Caco-2 (cell line): ENCODE data around the gene MUC5AC. TPM values are rescaled to one million over a fixed set of nuclear protein-coding genes. Genes with fewer than 3 reads are reported as not detected.
"Not testable (repeated sequence)": the region's sequence is repeated elsewhere in the genome, so short reads cannot be mapped to it uniquely, and the experiment has no call there.

Experiments
- BruUV-seq: library from RNA; stranded (reverse); fragments of 400-500 nt; replicated peaks from 2 replicates; lab custom pipeline; 2021; lab: Mats Ljungman, UMichigan
- CTCF ChIA-PET: fragments of 300-600 bp; sonication (Branson Sonifier 250); formaldehyde crosslinking; loops from one replicate; lab custom pipeline; 2022; ENCODE audit warnings: antibody characterized with exemption; lab: Charles Lee
- POLR2A ChIA-PET: fragments of 300-600 bp; sonication (Branson Sonifier 250); formaldehyde crosslinking; loops from one replicate; lab custom pipeline; 2022; ENCODE audit warnings: antibody characterized with exemption; lab: Charles Lee
- DNase-seq, 2 experiments: peaks; one replicate each; pipeline versions ENCODE4 v3.0.0 to v3.0.0-alpha.2; 2020 to 2022
- H3K27me3 ChIP-seq: replicated peaks from 2 replicates; pipeline ENCODE4 v1.6.0; 2011; ENCODE audit warnings: low read length; ENCODE audit not compliant: control insufficient read depth, insufficient read depth
- H3K36me3 ChIP-seq: 2 replicates; pipeline ENCODE4 v1.5.1; 2011; ENCODE audit warnings: low read length; ENCODE audit not compliant: control insufficient read depth, insufficient read depth
- H3K4me1 ChIP-seq: fragments of 250-450 bp; sonication (Bioruptor Pico); 2 replicates; pipeline ENCODE4 v1.5.1; 2020; ENCODE audit warnings: mild to moderate bottlenecking
- H3K4me3 ChIP-seq: 2 replicates; pipeline ENCODE4 v1.5.1; 2011; ENCODE audit warnings: low read depth, mild to moderate bottlenecking, control low read depth, low read length
- H3K9me3 ChIP-seq: fragments of 250-450 bp; sonication (Bioruptor Pico); 2 replicates; pipeline ENCODE4 v1.5.1; 2020; ENCODE audit warnings: mild to moderate bottlenecking, moderate library complexity
- H3K27ac Mint-ChIP-seq: one replicate; pipeline ENCODE4 v1.8.0; 2022; ENCODE audit warnings: mixed read lengths; ENCODE audit not compliant: unreplicated experiment
- H3K27me3 Mint-ChIP-seq: one replicate; pipeline ENCODE4 v1.8.0; 2022; ENCODE audit warnings: mixed read lengths; ENCODE audit not compliant: insufficient read depth, unreplicated experiment
- H3K36me3 Mint-ChIP-seq: one replicate; pipeline ENCODE4 v1.8.0; 2022; ENCODE audit warnings: mild to moderate bottlenecking, mixed read lengths; ENCODE audit not compliant: insufficient read depth, unreplicated experiment
- H3K4me1 Mint-ChIP-seq: one replicate; pipeline ENCODE4 v1.8.0; 2022; ENCODE audit warnings: low read depth, mixed read lengths; ENCODE audit not compliant: unreplicated experiment
- H3K4me3 Mint-ChIP-seq: one replicate; pipeline ENCODE4 v1.8.0; 2022; ENCODE audit warnings: mild to moderate bottlenecking, moderate library complexity, mixed read lengths; ENCODE audit not compliant: unreplicated experiment
- H3K9me3 Mint-ChIP-seq: one replicate; pipeline ENCODE4 v1.8.0; 2022; ENCODE audit warnings: mixed read lengths; ENCODE audit not compliant: unreplicated experiment
- CTCF ChIP-seq, 2 experiments: fragments of 200-600 bp in 1 of 2; IDR thresholded peaks; 1 replicate in 1 of 2; 2 replicates in 1 of 2; pipeline versions ENCODE4 v1.5.1 to v1.8.0; 2011 to 2022; ENCODE audit warnings: antibody characterized with exemption in 1 of 2, control low read depth in 1 of 2, inconsistent platforms in 1 of 2, low read depth in 1 of 2, low read length in 1 of 2, mild to moderate bottlenecking in 1 of 2, moderate library complexity in 1 of 2; ENCODE audit not compliant: insufficient read depth in 1 of 2, severe bottlenecking in 1 of 2, unreplicated experiment in 1 of 2
- intact Hi-C: fragments of 100-400 bp; cut with micrococcal nuclease; formaldehyde crosslinking; loops from one replicate; pipeline ENCODE4 v1.10.0; 2022; ENCODE audit not compliant: unreplicated experiment
- total RNA-seq: library from RNA; stranded (reverse); gene quantifications from 2 replicates; pipeline ENCODE4 v1.2.3, GENCODE V29; 2022

Gene MUC5AC
- total RNA-seq, 1 experiment from 2014 or later = 0.25 TPM

- TF ChIP-seq CTCF (IDR thresholded peaks at IDR 0.05; ENCODE audit: insufficient read depth in 1 of 2, low read depth in 1 of 2, low read length in 1 of 2, severe bottlenecking in 1 of 2, unreplicated experiment in 1 of 2) = no peak
- ChIA-PET CTCF (no interaction called here), POLR2A (no interaction called here)
- no peak overlapping the region for H3K27ac Mint-ChIP-seq
- H3K27me3 ChIP-seq = no peaks in the 10 kb centered on the region
- BruUV-seq = no TSS peak
- H3K36me3 Mint-ChIP-seq = no peaks in the 10 kb centered on the region
- H3K4me3 ChIP-seq = no peak overlapping the region
- no peaks in the 10 kb centered on the region for H3K9me3 ChIP-seq
- no peaks in the 10 kb centered on the region for H3K27me3 Mint-ChIP-seq
- H3K4me1 ChIP-seq = no peaks in the 10 kb centered on the region
- no peaks in the 10 kb centered on the region for H3K36me3 ChIP-seq
- H3K9me3 Mint-ChIP-seq = peaks cover 30% of the 10 kb centered on the region
- DNase-seq = no peak
- intact Hi-C loops = no loop called here
- no peaks in the 10 kb centered on the region for H3K4me1 Mint-ChIP-seq
- no peak overlapping the region for H3K4me3 Mint-ChIP-seq
Observed at GRCh38 chr11:1171985-1172728, 14.4 kb downstream of the MUC5AC start.

GRCh38 chr11:1172729-1173117, 15.0 kb downstream of the MUC5AC start:
- peaks cover 30% of the 10 kb centered on the region for H3K9me3 Mint-ChIP-seq
- ChIA-PET POLR2A (no interaction called here), CTCF (no interaction called here)
- no peaks in the 10 kb centered on the region for H3K27me3 ChIP-seq
- no peak overlapping the region for H3K27ac Mint-ChIP-seq
- intact Hi-C loops = no loop called here
- no peaks in the 10 kb centered on the region for H3K36me3 ChIP-seq
- no peaks in the 10 kb centered on the region for H3K36me3 Mint-ChIP-seq
- no peak for TF ChIP-seq CTCF (IDR thresholded peaks at IDR 0.05; ENCODE audit: insufficient read depth in 1 of 2, low read depth in 1 of 2, low read length in 1 of 2, severe bottlenecking in 1 of 2, unreplicated experiment in 1 of 2)
- H3K9me3 ChIP-seq = no peaks in the 10 kb centered on the region
- no peak overlapping the region for H3K4me3 Mint-ChIP-seq
- H3K27me3 Mint-ChIP-seq = no peaks in the 10 kb centered on the region
- DNase-seq = no peak
- no TSS peak for BruUV-seq
- no peak overlapping the region for H3K4me3 ChIP-seq
- H3K4me1 ChIP-seq = no peaks in the 10 kb centered on the region
- H3K4me1 Mint-ChIP-seq = no peaks in the 10 kb centered on the region

GRCh38 chr11:1173396-1173795, 15.6 kb downstream of the MUC5AC start:
- BruUV-seq, intact Hi-C loops, H3K9me3 ChIP-seq, POLR2A ChIA-PET, DNase-seq, H3K4me1 ChIP-seq, CTCF ChIA-PET, H3K4me3 Mint-ChIP-seq, H3K36me3 Mint-ChIP-seq, H3K27me3 Mint-ChIP-seq, H3K4me1 Mint-ChIP-seq, H3K4me3 ChIP-seq, H3K36me3 ChIP-seq, H3K27ac Mint-ChIP-seq, H3K27me3 ChIP-seq: not testable (repeated sequence)
- H3K9me3 Mint-ChIP-seq = peaks cover 30% of the 10 kb centered on the region
